ENCODE measurements around the gene FREM2.

DNA sequence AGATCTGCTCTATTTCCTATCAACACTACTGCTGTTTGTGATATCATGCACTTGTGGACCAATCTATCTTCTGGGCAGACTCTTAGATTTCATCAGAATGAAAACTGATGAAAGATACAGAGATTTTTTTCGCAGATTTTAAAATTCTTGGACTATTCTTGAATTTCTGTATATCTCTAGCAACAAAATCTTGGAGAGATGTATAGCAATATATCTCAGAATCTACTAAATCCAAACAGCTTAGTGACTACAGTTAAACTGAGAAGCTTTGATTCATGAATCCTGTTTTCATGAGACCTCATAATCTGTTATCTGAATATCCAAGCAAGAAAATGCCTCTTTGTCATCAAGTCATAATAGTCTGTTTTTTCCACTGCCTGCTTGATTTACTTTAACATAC lies 28.0 kb upstream of the FREM2 start:
- TF ChIP-seq, protein P1, sequence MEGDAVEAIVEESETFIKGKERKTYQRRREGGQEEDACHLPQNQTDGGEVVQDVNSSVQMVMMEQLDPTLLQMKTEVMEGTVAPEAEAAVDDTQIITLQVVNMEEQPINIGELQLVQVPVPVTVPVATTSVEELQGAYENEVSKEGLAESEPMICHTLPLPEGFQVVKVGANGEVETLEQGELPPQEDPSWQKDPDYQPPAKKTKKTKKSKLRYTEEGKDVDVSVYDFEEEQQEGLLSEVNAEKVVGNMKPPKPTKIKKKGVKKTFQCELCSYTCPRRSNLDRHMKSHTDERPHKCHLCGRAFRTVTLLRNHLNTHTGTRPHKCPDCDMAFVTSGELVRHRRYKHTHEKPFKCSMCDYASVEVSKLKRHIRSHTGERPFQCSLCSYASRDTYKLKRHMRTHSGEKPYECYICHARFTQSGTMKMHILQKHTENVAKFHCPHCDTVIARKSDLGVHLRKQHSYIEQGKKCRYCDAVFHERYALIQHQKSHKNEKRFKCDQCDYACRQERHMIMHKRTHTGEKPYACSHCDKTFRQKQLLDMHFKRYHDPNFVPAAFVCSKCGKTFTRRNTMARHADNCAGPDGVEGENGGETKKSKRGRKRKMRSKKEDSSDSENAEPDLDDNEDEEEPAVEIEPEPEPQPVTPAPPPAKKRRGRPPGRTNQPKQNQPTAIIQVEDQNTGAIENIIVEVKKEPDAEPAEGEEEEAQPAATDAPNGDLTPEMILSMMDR (IDR thresholded peaks at IDR 0.05 in 2 of 3, conservative IDR thresholded peaks at IDR 0.05 in 1 of 3; ENCODE audit: insufficient read depth in 2 of 3, low read depth in 1 of 3, low read length in 3 of 3) = no peak
- TF ChIP-seq PATZ1 (CRISPR knock-in tag; IDR thresholded peaks at IDR 0.05; ENCODE audit: borderline replicate concordance) = no peak
- TF ChIP-seq, protein P2, sequence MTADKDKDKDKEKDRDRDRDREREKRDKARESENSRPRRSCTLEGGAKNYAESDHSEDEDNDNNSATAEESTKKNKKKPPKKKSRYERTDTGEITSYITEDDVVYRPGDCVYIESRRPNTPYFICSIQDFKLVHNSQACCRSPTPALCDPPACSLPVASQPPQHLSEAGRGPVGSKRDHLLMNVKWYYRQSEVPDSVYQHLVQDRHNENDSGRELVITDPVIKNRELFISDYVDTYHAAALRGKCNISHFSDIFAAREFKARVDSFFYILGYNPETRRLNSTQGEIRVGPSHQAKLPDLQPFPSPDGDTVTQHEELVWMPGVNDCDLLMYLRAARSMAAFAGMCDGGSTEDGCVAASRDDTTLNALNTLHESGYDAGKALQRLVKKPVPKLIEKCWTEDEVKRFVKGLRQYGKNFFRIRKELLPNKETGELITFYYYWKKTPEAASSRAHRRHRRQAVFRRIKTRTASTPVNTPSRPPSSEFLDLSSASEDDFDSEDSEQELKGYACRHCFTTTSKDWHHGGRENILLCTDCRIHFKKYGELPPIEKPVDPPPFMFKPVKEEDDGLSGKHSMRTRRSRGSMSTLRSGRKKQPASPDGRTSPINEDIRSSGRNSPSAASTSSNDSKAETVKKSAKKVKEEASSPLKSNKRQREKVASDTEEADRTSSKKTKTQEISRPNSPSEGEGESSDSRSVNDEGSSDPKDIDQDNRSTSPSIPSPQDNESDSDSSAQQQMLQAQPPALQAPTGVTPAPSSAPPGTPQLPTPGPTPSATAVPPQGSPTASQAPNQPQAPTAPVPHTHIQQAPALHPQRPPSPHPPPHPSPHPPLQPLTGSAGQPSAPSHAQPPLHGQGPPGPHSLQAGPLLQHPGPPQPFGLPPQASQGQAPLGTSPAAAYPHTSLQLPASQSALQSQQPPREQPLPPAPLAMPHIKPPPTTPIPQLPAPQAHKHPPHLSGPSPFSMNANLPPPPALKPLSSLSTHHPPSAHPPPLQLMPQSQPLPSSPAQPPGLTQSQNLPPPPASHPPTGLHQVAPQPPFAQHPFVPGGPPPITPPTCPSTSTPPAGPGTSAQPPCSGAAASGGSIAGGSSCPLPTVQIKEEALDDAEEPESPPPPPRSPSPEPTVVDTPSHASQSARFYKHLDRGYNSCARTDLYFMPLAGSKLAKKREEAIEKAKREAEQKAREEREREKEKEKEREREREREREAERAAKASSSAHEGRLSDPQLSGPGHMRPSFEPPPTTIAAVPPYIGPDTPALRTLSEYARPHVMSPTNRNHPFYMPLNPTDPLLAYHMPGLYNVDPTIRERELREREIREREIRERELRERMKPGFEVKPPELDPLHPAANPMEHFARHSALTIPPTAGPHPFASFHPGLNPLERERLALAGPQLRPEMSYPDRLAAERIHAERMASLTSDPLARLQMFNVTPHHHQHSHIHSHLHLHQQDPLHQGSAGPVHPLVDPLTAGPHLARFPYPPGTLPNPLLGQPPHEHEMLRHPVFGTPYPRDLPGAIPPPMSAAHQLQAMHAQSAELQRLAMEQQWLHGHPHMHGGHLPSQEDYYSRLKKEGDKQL (CRISPR knock-in tag; IDR thresholded peaks at IDR 0.05; ENCODE audit: borderline replicate concordance) = no peak
- no peak for TF ChIP-seq NR3C1 (CRISPR knock-in tag; IDR thresholded peaks at IDR 0.05)
- no peak for TF ChIP-seq EZH2 (IDR thresholded peaks at IDR 0.05; ENCODE audit: borderline replicate concordance, low read depth, low read length)
- no peak for TF ChIP-seq POLR2A (conservative IDR thresholded peaks at IDR 0.05)
- TF ChIP-seq ELK1 (CRISPR knock-in tag; IDR thresholded peaks at IDR 0.05) = no peak
- no peak for TF ChIP-seq ESRRA (IDR thresholded peaks at IDR 0.05; ENCODE audit: borderline replicate concordance, low read depth)
- no peak for TF ChIP-seq ZNF146 (CRISPR knock-in tag; IDR thresholded peaks at IDR 0.05; ENCODE audit: unreplicated experiment)
- no peak for TF ChIP-seq TEAD1 (CRISPR knock-in tag; IDR thresholded peaks at IDR 0.05)
- no peak for TF ChIP-seq DNMT1 (IDR thresholded peaks at IDR 0.05)
